ENCODE data around the gene RACK1. TPM values are rescaled to one million over a fixed set of nuclear protein-coding genes. Genes with fewer than 3 reads are reported as not detected.

RACK1 gene
- total and polyA plus RNA-seq, 4 donors, result 310 to 2,255 (median 940) TPM

GRCh38 chr5:181260720-181261319, 17.1 kb upstream of the RACK1 start, which contains the start of gene TRIM52:
TSS of gene TRIM52 (minus strand) at chr5:181261143. CDS start at chr5:181260813, 330 bp downstream.
- DNase-seq (ENCODE audit: low spot score), result peak; percentile 92
- peak; percentile 90 for TF ChIP-seq YY1 (IDR thresholded peaks at IDR 0.05)
- TF ChIP-seq NR2F2 (IDR thresholded peaks at IDR 0.05), result no peak
- peak; percentile 56 for TF ChIP-seq REST (IDR thresholded peaks at IDR 0.05)
- no peak for TF ChIP-seq ATF3 (IDR thresholded peaks at IDR 0.05)
- peak; percentile 28 for TF ChIP-seq SP1 (IDR thresholded peaks at IDR 0.05)
- TF ChIP-seq GABPA (IDR thresholded peaks at IDR 0.05 in 1 of 2, conservative IDR thresholded peaks at IDR 0.05 in 1 of 2), result peak in 1 of 2 donors; percentile 79
- peak in 1 of 2 donors; percentile 33 for TF ChIP-seq RAD21 (IDR thresholded peaks at IDR 0.05)
- TF ChIP-seq TAF1 (conservative IDR thresholded peaks at IDR 0.05), result peak; percentile 78
- peak; percentile 42 to 48 for TF ChIP-seq RXRA (IDR thresholded peaks at IDR 0.05)
- TF ChIP-seq, protein P1, sequence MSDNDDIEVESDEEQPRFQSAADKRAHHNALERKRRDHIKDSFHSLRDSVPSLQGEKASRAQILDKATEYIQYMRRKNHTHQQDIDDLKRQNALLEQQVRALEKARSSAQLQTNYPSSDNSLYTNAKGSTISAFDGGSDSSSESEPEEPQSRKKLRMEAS (IDR thresholded peaks at IDR 0.05), result peak; percentile 67
- no peaks in the 10 kb centered on the region for H3K27me3 ChIP-seq (ENCODE audit: control insufficient read depth in 4 of 4, insufficient read depth in 4 of 4, low read length in 3 of 4)
- H3K9ac ChIP-seq (ENCODE audit: low read depth in 1 of 2, low read length in 2 of 2), result peak within 1 kb of the TSS; percentile 64 to 90
- WGBS, result under 1% methylated on average over 43 of the region's 43 CpGs
- peak within 1 kb of the TSS; percentile 83 to 92 (median 89) for H3K4me3 ChIP-seq (ENCODE audit: low read depth in 1 of 3, low read length in 3 of 3)
- H3K4me1 ChIP-seq (ENCODE audit: control insufficient read depth in 4 of 4, insufficient read depth in 4 of 4, low read length in 3 of 4), result peaks cover 3 to 37% (median 27%) of the 10 kb centered on the region in 4 donors
- no peaks in the 10 kb centered on the region for H3K9me3 ChIP-seq (ENCODE audit: control insufficient read depth in 4 of 4, low read length in 3 of 4)
- no peaks in the 10 kb centered on the region for H3K36me3 ChIP-seq (ENCODE audit: control insufficient read depth in 4 of 4, insufficient read depth in 3 of 4, low read depth in 1 of 4, low read length in 3 of 4)
- peak within 1 kb of the TSS; percentile 92 to 97 for H3K27ac ChIP-seq (ENCODE audit: low read depth in 1 of 2, low read length in 2 of 2)

DNA sequence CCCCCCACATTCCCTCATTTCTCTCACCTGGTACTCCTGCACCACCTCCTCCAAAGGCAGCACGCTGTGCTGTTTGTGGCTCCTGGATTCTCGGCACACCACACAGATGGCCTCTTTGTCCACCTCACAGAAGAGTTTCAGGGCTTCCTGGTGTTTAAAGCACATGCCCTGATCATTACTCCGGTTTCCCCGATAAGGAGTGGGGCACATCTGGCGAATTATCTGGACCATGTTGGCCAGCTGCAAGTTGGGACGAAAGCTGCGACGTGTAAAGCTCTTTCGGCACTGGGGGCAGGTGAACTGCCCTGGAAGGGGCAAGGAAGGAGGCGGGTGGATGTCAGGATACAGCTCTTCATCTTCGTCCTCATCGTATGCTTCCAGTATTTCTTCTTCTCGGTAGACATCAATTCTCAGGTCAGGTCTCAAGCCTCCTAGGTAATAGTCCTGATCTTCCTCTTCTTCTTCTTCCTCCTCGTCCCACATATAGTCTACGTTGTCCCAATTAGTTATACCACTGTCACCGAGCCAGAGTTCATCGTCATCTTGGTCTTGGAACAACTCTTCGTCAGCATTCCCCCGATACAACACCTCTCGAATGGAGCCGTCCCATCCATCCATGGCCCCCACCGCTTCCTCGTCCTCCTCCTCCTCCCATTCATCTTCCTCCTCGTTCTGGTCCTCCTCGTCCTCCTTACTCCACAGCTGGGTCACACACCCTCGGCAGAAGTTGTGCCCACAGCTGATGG, 16.4 kb upstream of the RACK1 start:
- H3K27ac ChIP-seq (ENCODE audit: low read depth in 1 of 2, low read length in 2 of 2), result peak overlapping the region; percentile 92 to 97
- H3K9ac ChIP-seq (ENCODE audit: low read depth in 1 of 2, low read length in 2 of 2), result peak overlapping the region; percentile 64 to 90
- H3K4me3 ChIP-seq (ENCODE audit: low read depth in 1 of 3, low read length in 3 of 3), result peak overlapping the region; percentile 83 to 92 (median 89)
- H3K4me1 ChIP-seq (ENCODE audit: control insufficient read depth in 4 of 4, insufficient read depth in 4 of 4, low read length in 3 of 4), result peaks cover 3 to 37% (median 27%) of the 10 kb centered on the region in 4 donors
- no peaks in the 10 kb centered on the region for H3K9me3 ChIP-seq (ENCODE audit: control insufficient read depth in 4 of 4, low read length in 3 of 4)
- no peak for TF ChIP-seq HNF4A (conservative IDR thresholded peaks at IDR 0.05)
- H3K36me3 ChIP-seq (ENCODE audit: control insufficient read depth in 4 of 4, insufficient read depth in 3 of 4, low read depth in 1 of 4, low read length in 3 of 4), result peaks cover 0 to 3% (median 0%) of the 10 kb centered on the region in 4 donors
- peak; percentile 38 for DNase-seq (ENCODE audit: low spot score)
- 2% methylated on average over 26 of the region's 26 CpGs for WGBS
- no peaks in the 10 kb centered on the region for H3K27me3 ChIP-seq (ENCODE audit: control insufficient read depth in 4 of 4, insufficient read depth in 4 of 4, low read length in 3 of 4)

DNA sequence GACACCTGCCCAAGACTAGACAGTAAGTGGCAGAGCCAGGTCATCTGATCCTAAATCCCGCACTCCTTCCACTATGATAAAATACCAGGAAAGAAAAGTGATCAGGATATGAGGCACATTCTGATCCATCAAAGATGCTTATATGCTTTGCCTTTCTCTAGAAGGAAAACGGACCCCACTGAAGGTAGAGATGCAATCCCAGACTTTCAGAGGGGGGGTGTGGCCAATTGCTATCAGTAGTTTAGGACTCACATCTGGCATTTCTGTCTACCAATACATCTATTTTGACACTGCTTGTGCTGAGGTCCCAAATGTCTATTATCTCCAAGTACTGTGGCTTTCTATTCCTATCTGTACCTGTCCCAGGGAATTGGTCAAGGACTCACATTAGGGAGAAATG, 15.6 kb upstream of the RACK1 start:
- Histone ChIP-seq H3K4me1 (ENCODE audit: control insufficient read depth in 4 of 4, insufficient read depth in 4 of 4, low read length in 3 of 4) (peaks cover 5 to 41% (median 27%) of the 10 kb centered on the region in 4 donors), H3K36me3 (ENCODE audit: control insufficient read depth in 4 of 4, insufficient read depth in 3 of 4, low read depth in 1 of 4, low read length in 3 of 4) (peaks cover 0 to 3% (median 2%) of the 10 kb centered on the region in 4 donors), H3K4me3 (ENCODE audit: low read depth in 1 of 3, low read length in 3 of 3) (peak overlapping the region; percentile 83 to 92 (median 89)), H3K27ac (ENCODE audit: low read depth in 1 of 2, low read length in 2 of 2) (no peak overlapping the region), H3K27me3 (ENCODE audit: control insufficient read depth in 4 of 4, insufficient read depth in 4 of 4, low read length in 3 of 4) (no peaks in the 10 kb centered on the region), H3K9me3 (ENCODE audit: control insufficient read depth in 4 of 4, low read length in 3 of 4) (no peaks in the 10 kb centered on the region), H3K9ac (ENCODE audit: low read depth in 1 of 2, low read length in 2 of 2) (no peak overlapping the region)
- WGBS, result 51% methylated on average over 2 of the region's 2 CpGs
- TF ChIP-seq FOXA2 (IDR thresholded peaks at IDR 0.05), result no peak
- no peak for TF ChIP-seq NR2F2 (IDR thresholded peaks at IDR 0.05)
- TF ChIP-seq HNF4G (IDR thresholded peaks at IDR 0.05), result no peak
- DNase-seq (ENCODE audit: low spot score), result peak; percentile 44

All from liver (tissue), 9 donors.